Mucosa of rectum (tissue), 2 donors: ENCODE data around the gene EREG.

ENCODE experiments used
- H3K27ac ChIP-seq, 2 donors: one replicate each; pipeline ENCODE4 v1.7.0; 2013; ENCODE audit warnings: inconsistent platforms in 2 of 2, low read depth in 2 of 2, low read length in 2 of 2
- H3K27me3 ChIP-seq, 2 donors: one replicate each; pipeline ENCODE4 v1.7.0; 2013; ENCODE audit warnings: low read length in 2 of 2; ENCODE audit not compliant: control insufficient read depth in 2 of 2, insufficient read depth in 2 of 2
- H3K36me3 ChIP-seq, 2 donors: one replicate each; pipeline ENCODE4 v1.7.0; 2013; ENCODE audit warnings: low read length in 2 of 2; ENCODE audit not compliant: control insufficient read depth in 2 of 2, insufficient read depth in 2 of 2
- H3K4me1 ChIP-seq, 2 donors: one replicate each; pipeline ENCODE4 v1.7.0; 2013; ENCODE audit warnings: low read length in 2 of 2, mild to moderate bottlenecking in 1 of 2; ENCODE audit not compliant: control insufficient read depth in 2 of 2, insufficient read depth in 2 of 2
- H3K4me3 ChIP-seq, 2 donors: one replicate each; pipeline ENCODE4 v1.7.0; 2013; ENCODE audit warnings: low read length in 2 of 2
- H3K9ac ChIP-seq, 2 donors: one replicate each; pipeline ENCODE4 v1.7.0; 2013; ENCODE audit warnings: low read length in 2 of 2, low read depth in 1 of 2, mild to moderate bottlenecking in 1 of 2
- H3K9me3 ChIP-seq, 2 donors: one replicate each; pipeline ENCODE4 v1.7.0; 2013; ENCODE audit warnings: low read length in 2 of 2; ENCODE audit not compliant: control insufficient read depth in 2 of 2
- donor health status: healthy.
- donor health status: Normal muscosa, but diverticular disease.

The EREG gene

DNA sequence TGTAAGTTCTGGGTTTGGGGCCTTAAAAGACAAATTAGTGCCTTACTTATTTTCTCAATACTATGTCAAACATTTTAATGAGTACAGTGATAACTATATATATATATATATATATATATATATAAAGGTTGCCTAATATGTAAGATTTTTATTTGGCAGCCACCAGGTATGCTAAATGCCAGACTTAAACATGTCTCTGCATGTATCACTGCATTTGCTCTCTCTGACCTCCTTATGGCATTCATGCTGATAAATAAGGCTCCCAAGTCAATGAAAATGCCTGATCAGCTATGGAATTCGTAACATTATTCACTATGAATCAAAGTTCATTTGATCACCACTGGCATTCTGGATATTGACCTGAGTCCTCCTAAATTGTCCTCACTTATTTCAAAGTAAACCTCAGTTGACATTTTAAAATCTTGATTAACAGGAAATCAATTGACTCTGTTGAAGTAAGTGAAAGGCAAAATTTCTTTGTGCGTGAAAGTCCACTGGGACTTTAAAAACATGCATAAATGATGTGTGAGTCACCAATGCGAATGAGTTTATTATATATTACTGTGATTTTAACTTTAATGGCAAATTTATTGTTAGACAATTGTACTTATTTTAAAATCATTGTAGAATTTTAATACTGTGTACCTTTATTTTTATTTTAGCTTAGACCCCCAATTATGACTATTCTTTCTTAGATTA, 50.8 kb downstream of the EREG start:
- H3K36me3 ChIP-seq, result no peaks in the 10 kb centered on the region
- H3K4me3 ChIP-seq, result no peak overlapping the region
- H3K27me3 ChIP-seq, result no peaks in the 10 kb centered on the region
- no peak overlapping the region for H3K27ac ChIP-seq
- H3K9me3 ChIP-seq, result no peaks in the 10 kb centered on the region
- H3K9ac ChIP-seq, result no peak overlapping the region
- H3K4me1 ChIP-seq, result no peaks in the 10 kb centered on the region

DNA sequence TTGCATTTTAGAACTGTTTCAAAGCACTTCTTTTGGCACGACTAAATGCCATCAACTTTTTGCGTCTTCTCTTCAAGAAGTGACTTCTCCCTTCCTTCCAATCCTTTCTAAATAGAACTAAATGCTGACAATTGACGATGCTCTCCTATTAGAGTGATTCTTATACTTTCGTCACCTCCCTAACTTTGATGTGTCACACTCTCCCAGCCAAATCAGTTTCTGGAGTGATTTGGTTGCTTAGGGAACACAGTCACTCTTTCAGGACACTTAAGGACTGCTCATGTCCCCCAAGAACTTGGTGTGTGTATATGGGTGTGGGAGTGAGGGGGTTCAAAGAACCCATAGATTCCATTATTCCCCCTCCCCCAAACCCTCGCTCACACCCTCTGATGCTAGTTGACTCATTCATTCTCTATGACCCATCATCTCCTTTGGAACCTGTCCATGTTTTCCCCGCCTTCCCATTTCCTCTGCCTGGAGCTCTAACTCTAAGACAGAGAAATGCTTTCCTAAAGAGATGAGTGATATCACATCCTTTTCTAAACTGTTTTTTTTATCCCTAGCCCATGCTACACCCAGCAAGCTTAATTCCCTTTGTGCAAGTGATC, 53.2 kb downstream of the EREG start:
- no peaks in the 10 kb centered on the region for H3K4me1 ChIP-seq
- no peak overlapping the region for H3K9ac ChIP-seq
- H3K9me3 ChIP-seq, result no peaks in the 10 kb centered on the region
- no peaks in the 10 kb centered on the region for H3K27me3 ChIP-seq
- H3K4me3 ChIP-seq, result no peak overlapping the region
- no peaks in the 10 kb centered on the region for H3K36me3 ChIP-seq
- no peak overlapping the region for H3K27ac ChIP-seq

DNA sequence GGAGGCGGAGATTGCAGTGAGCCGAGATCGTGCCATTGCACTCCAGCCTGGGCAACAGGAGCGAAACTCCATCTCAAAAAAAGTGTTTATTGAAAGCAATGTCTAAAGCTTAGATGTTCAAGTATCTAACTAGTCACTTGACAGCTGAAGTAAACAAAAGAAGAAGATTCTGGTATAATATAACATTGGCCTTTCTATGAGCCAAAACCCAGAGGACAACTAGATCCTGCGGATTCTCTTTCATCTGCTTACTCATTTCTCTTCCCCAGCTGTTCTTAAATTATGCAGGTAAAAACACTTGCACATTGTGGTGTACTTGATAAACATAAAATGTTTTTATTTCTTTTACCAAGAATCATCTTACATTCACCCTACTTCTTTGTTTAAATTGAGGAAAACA, 55.9 kb downstream of the EREG start:
- Histone ChIP-seq H3K9ac (no peak overlapping the region), H3K4me3 (no peak overlapping the region), H3K36me3 (no peaks in the 10 kb centered on the region), H3K4me1 (no peaks in the 10 kb centered on the region), H3K9me3 (no peaks in the 10 kb centered on the region), H3K27ac (no peak overlapping the region), H3K27me3 (no peaks in the 10 kb centered on the region)

DNA sequence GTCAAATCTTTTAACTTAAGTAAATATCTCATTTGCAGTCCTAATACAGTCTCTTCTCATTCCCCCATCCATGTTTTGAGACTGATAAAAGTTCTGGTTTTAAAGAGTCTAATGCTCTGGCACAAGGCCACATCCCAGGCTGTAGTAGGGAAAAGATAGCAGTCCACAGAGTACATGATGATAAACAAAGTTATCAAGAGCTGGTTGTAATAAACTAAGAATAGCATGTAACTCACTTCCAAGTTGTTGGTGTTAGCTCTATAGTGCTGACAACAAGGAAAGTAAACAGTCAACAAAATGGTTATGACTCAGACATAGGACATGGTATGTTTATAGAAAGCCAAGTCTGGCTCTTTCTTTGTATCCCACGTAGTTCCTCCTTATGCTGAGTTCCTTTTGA, 58.2 kb downstream of the EREG start:
- Histone ChIP-seq H3K36me3 (no peaks in the 10 kb centered on the region), H3K4me1 (no peaks in the 10 kb centered on the region), H3K4me3 (no peak overlapping the region), H3K9me3 (no peaks in the 10 kb centered on the region), H3K27ac (no peak overlapping the region), H3K9ac (no peak overlapping the region), H3K27me3 (no peaks in the 10 kb centered on the region)

DNA sequence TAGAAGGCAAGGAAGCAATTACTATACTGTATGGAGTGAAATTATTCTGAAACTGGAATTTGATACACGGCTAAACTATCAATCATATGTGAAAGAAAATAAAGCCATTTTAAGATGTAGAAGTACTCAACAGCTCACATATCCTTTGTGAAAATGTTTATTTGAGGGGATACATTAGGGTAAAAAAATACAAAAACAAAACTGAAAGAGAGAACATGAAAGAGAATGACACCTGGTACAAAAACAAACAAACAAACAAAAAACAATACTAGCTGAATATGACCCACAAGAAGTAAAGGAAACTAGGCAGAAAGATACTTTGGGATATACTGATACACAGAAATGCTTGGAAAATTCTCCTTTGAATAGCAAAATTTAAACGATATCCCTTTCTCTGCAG, 59.2 kb downstream of the EREG start:
- Histone ChIP-seq H3K4me3 (no peak overlapping the region), H3K9ac (no peak overlapping the region), H3K36me3 (no peaks in the 10 kb centered on the region), H3K27me3 (no peaks in the 10 kb centered on the region), H3K27ac (no peak overlapping the region), H3K9me3 (no peaks in the 10 kb centered on the region), H3K4me1 (no peaks in the 10 kb centered on the region)

DNA sequence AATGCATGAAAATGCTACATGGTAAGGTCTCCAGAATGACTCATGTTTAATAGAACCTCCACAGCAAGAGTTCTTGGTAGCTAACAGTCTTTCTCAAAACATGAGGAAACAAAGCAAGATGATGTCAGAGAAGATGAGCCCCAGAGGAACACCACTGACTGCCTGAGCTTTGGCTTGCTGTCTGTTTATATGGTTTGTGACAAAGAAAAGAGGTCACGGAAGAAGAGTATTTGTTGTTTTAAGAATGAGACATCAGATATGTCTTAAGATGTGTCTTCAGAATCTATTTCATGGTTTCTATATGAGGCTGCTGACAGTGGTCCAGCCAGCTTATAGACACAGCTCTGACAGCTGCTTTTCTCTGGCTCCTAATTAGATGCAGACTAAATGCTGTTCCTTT, 61.2 kb downstream of the EREG start:
- Histone ChIP-seq H3K27ac (no peak overlapping the region), H3K4me1 (no peaks in the 10 kb centered on the region), H3K27me3 (no peaks in the 10 kb centered on the region), H3K4me3 (no peak overlapping the region), H3K9ac (no peak overlapping the region), H3K9me3 (no peaks in the 10 kb centered on the region), H3K36me3 (no peaks in the 10 kb centered on the region)

DNA sequence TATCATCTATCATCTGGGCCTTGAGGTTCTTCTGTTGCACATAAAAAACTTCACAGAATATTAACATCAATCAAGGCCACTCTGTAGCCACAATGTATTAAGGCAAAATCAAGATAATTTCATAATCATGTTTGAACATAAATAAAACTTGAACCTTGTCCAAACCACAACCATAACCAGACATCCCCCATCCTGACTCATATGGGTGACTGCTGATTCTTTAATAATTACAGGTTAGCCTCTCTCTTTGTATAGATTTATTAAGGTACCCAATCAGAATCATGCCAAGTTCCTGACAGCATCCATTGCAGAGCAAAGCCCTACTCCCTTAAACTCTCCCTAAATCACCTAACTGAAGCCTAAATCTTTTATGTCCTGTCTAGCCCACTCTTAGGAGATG, 63.3 kb downstream of the EREG start:
- Histone ChIP-seq H3K27me3 (no peaks in the 10 kb centered on the region), H3K9ac (no peak overlapping the region), H3K36me3 (no peaks in the 10 kb centered on the region)

DNA sequence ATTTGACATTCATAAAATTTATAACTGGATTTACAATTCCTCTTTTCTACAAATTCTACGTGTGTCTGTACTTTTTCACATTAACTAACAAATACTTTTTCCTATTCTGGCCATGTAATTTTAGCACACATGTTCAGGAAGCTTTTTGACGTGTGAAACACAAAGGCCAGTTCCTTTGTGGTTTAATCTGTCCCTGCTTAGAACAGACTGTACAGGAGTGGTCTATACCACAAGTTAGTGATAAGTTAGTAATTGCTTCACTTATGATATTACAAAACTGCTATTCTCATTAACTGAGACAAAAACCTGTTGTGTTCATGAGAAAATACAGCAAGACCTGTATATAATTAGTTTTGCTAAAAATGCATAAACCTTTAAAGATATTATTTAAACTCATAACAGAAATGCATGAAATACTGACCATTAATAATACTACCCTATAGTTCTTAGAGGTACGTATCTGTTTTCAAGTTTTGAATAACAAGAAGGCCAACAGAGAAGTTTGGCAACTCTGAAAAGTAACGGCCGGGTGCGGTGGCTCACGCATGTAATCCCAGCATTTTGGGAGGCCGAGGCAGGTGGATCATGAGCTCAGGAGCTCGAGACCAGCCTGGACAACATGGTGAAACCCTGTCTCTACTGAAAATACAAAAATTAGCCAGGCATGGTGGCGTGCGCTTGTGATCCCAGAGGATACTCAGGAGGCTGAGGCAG, 66.3 kb downstream of the EREG start:
- H3K27ac ChIP-seq, result no peak overlapping the region
- H3K9ac ChIP-seq, result no peak overlapping the region
- H3K36me3 ChIP-seq, result no peaks in the 10 kb centered on the region
- H3K9me3 ChIP-seq, result no peaks in the 10 kb centered on the region
- H3K4me3 ChIP-seq, result no peak overlapping the region
- no peaks in the 10 kb centered on the region for H3K4me1 ChIP-seq
- no peaks in the 10 kb centered on the region for H3K27me3 ChIP-seq

More for the DNA sequence above, 63.3 kb downstream of the EREG start:
- Histone ChIP-seq H3K4me3 (no peak overlapping the region), H3K27ac (no peak overlapping the region), H3K4me1 (no peaks in the 10 kb centered on the region), H3K9me3 (no peaks in the 10 kb centered on the region)

DNA sequence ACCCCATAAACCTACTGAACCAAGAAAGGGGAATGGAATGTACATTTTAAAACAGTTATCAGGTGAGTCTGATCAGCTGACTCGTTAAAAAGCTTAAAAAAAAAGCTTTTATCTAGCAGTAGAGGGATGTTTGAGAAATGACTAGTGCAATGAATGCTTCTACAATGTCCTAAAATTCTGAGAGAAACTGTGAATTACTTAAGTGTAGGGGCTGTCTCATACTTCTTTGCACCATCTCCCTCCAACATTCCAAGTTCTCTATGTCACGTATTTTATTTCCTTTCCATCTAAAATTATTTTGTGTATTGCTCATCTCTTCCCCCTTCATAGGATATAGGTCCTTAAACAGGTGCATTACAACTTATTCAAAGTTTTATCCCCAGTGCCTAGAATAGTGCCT, 68.1 kb downstream of the EREG start:
- Histone ChIP-seq H3K4me3 (no peak overlapping the region), H3K36me3 (no peaks in the 10 kb centered on the region), H3K4me1 (no peaks in the 10 kb centered on the region), H3K9me3 (no peaks in the 10 kb centered on the region), H3K27me3 (no peaks in the 10 kb centered on the region), H3K27ac (no peak overlapping the region), H3K9ac (no peak overlapping the region)

DNA sequence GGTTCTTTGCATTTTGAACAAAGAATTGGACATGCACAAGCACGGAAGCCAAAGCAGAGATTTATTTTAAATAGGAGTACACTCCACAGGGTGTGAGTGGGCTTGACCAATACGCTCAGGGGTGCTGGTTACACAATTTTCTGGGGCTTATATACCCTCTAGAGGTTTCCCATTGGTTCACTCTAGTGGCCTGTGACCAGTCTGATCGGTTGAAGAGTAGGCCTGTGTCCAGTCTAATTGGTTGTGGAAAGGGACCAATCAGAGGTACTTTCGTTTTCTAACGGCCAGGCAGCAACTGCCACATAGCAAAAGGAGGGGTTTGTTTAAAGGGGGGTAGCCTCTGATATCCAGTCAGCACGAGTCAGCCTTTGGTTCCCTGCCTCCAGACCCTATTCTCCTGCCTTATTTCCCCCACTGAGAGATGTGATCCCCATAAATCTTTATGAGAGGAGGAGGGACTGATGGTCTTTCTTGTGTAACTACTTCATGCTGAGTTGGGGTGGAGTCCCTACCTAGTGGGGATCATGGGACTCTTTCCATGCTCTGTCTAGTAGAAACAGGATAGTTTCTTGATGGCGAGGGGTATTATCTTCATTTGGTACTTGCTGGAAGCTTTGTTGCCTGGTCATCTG, 68.7 kb downstream of the EREG start:
- H3K36me3 ChIP-seq, result no peaks in the 10 kb centered on the region
- H3K9me3 ChIP-seq, result no peaks in the 10 kb centered on the region
- no peaks in the 10 kb centered on the region for H3K4me1 ChIP-seq
- H3K27me3 ChIP-seq, result no peaks in the 10 kb centered on the region
- H3K9ac ChIP-seq, result no peak overlapping the region
- H3K4me3 ChIP-seq, result no peak overlapping the region
- H3K27ac ChIP-seq, result no peak overlapping the region
